Naive thymus-derived CD4-positive, alpha-beta T cell (primary cell): Measurements from ENCODE around the gene TGFBR2. TPM values are rescaled to one million over a fixed set of nuclear protein-coding genes. Genes with fewer than 3 reads are reported as not detected.

Experiments used
- ATAC-seq: fragments of 150-1000 bp; cut with Tn5 transposase; 2 replicates; pipeline ENCODE4 v1.10.0; 2021; ENCODE audit warnings: mild to moderate bottlenecking, moderate library complexity
- CTCF ChIA-PET: fragments of 350-600 bp; sonication (Branson Sonifier 250); formaldehyde crosslinking; loops from one replicate; lab custom pipeline; 2021; ENCODE audit warnings: antibody characterized with exemption; lab: Charles Lee
- POLR2A ChIA-PET: fragments of 350-600 bp; sonication (Branson Sonifier 250); formaldehyde crosslinking; loops from one replicate; lab custom pipeline; 2021; ENCODE audit warnings: antibody characterized with exemption, inconsistent platforms; lab: Charles Lee
- DNase-seq, 9 donors: peaks; one replicate each; pipeline versions ENCODE4 v3.0.0 to v3.0.0-alpha.2; 2020 to 2022; ENCODE audit warnings: mixed read lengths in 1 of 9
- H3K27ac ChIP-seq: one replicate; pipeline ENCODE4 v1.7.0; 2013; ENCODE audit warnings: mild to moderate bottlenecking, low read depth, low read length, moderate library complexity
- H3K27me3 ChIP-seq, 2 donors: one replicate each; pipeline ENCODE4 v1.7.0; 2013; ENCODE audit warnings: low read length in 2 of 2, mild to moderate bottlenecking in 2 of 2, moderate library complexity in 2 of 2; ENCODE audit not compliant: control insufficient read depth in 2 of 2, insufficient read depth in 2 of 2
- H3K36me3 ChIP-seq, 3 experiments: 1 replicate in 2 of 3; 2 replicates in 1 of 3; pipeline ENCODE4 v1.7.0; 2013; ENCODE audit warnings: low read length in 3 of 3, mild to moderate bottlenecking in 3 of 3, moderate library complexity in 1 of 3; ENCODE audit not compliant: insufficient read depth in 3 of 3, control insufficient read depth in 2 of 3
- H3K4me1 ChIP-seq, 2 donors: one replicate each; pipeline ENCODE4 v1.7.0; 2013; ENCODE audit warnings: low read length in 2 of 2, mild to moderate bottlenecking in 2 of 2, moderate library complexity in 1 of 2; ENCODE audit not compliant: control insufficient read depth in 2 of 2, insufficient read depth in 2 of 2
- H3K4me3 ChIP-seq: 2 replicates; pipeline ENCODE4 v1.7.0; 2013; ENCODE audit warnings: mild to moderate bottlenecking, low read length
- H3K9me3 ChIP-seq, 3 experiments: 1 replicate in 2 of 3; 2 replicates in 1 of 3; pipeline ENCODE4 v1.7.0; 2013; ENCODE audit warnings: low read length in 3 of 3; ENCODE audit not compliant: control insufficient read depth in 2 of 3
- H3K27ac Mint-ChIP-seq, 9 donors: one replicate each; pipeline ENCODE4 v1.8.0; 2020 to 2022; ENCODE audit warnings: mixed read lengths in 9 of 9, mild to moderate bottlenecking in 8 of 9, moderate library complexity in 5 of 9, inconsistent platforms in 2 of 9
- H3K27me3 Mint-ChIP-seq, 5 donors: one replicate each; pipeline ENCODE4 v1.8.0; 2021 to 2022; ENCODE audit warnings: mixed read lengths in 5 of 5, mild to moderate bottlenecking in 1 of 5
- H3K36me3 Mint-ChIP-seq, 5 donors: one replicate each; pipeline ENCODE4 v1.8.0; 2020 to 2022; ENCODE audit warnings: mixed read lengths in 5 of 5, mild to moderate bottlenecking in 3 of 5, inconsistent platforms in 1 of 5
- H3K4me1 Mint-ChIP-seq, 7 donors: one replicate each; pipeline ENCODE4 v1.8.0; 2020 to 2022; ENCODE audit warnings: mixed read lengths in 7 of 7, mild to moderate bottlenecking in 3 of 7, inconsistent platforms in 1 of 7
- H3K4me3 Mint-ChIP-seq, 10 donors: one replicate each; pipeline ENCODE4 v1.8.0; 2020 to 2022; ENCODE audit warnings: mild to moderate bottlenecking in 10 of 10, mixed read lengths in 10 of 10, moderate library complexity in 6 of 10, inconsistent platforms in 2 of 10
- H3K9me3 Mint-ChIP-seq, 11 donors: one replicate each; pipeline ENCODE4 v1.8.0; 2020 to 2022; ENCODE audit warnings: mixed read lengths in 11 of 11, mild to moderate bottlenecking in 4 of 11, inconsistent platforms in 1 of 11, moderate library complexity in 1 of 11
- intact Hi-C, 2 donors: fragments of 100-400 bp; cut with micrococcal nuclease; formaldehyde crosslinking; loops; one replicate each; pipeline ENCODE4 v1.15.1; 2023
- polyA plus RNA-seq, 2 donors: library from polyadenylated mRNA; unstranded; fragments of 300-500 nt; fragmentation: Illumina TruSeq; gene quantifications; one replicate each; pipeline ENCODE4 v1.2.3, GENCODE V29; 2021
- total RNA-seq, 6 experiments: library from RNA in 5 of 6; stranded (reverse) in 5 of 6; gene quantifications; 1 replicate in 5 of 6; 2 replicates in 1 of 6; pipeline ENCODE4 v1.2.3 and lab custom pipeline; 2021 to 2026

The TGFBR2 gene
- total and polyA plus RNA-seq, 7 experiments from 2014 or later = 63.0 to 263 (median 155) TPM

DNA sequence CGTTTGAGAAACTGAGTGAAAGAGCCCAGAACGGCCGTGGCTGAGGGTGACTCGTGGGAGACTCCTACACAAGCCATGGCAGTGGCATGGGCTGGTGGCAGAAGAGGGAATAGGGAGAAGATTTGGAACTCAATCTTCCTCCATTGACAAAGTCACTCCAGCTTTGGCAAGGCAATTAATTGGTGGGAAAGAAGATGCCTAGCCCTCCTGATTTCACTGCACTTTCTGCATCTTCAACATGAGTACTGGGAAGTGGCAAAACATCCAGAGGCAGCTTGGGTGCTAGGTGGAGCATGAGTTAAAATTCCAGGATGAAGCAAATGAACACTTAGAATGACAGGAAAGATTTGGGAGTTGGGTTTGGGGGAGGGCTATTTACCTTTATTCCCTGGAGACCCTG, 1.4 kb upstream of the TGFBR2 start:
- H3K4me3 ChIP-seq = peak overlapping the region; percentile 19
- POLR2A ChIA-PET = interaction anchor here (0.7 to 27.4 kb wide), 4 partner anchors 40 to 88 kb away, joined by 3 to 853 read pairs (median 24); no protein-coding TSS in a partner anchor
- CTCF ChIA-PET = interaction anchor here (0.6 to 1.3 kb wide), 4 partner anchors 12 to 88 kb away, joined by 3 to 5 read pairs (median 3); no protein-coding TSS in a partner anchor
- Mint-ChIP-seq H3K9me3 (peaks cover 0 to 2% (median 0%) of the 10 kb centered on the region in 11 donors), H3K36me3 (peaks cover 0 to 20% (median 13%) of the 10 kb centered on the region in 5 donors), H3K4me1 (peaks cover 40 to 64% (median 54%) of the 10 kb centered on the region in 7 donors), H3K4me3 (peak overlapping the region; percentile 84 to 100 (median 99)), H3K27ac (peak overlapping the region; percentile 91 to 100 (median 97)), H3K27me3 (no peaks in the 10 kb centered on the region)
- ATAC-seq (no peak), DNase-seq (no peak)
- intact Hi-C loops = loop anchor here in 1 of 2 donors (2.0 to 5.0 kb wide), 4 partner anchors 37 to 927 kb away; partner anchors contain the start of gene STT3B
- H3K27me3 ChIP-seq = no peaks in the 10 kb centered on the region
- H3K36me3 ChIP-seq = peaks cover 0 to 13% (median 0%) of the 10 kb centered on the region in 3 experiments
- H3K27ac ChIP-seq = peak overlapping the region; percentile 91
- no peaks in the 10 kb centered on the region for H3K9me3 ChIP-seq
- peaks cover 18 to 39% of the 10 kb centered on the region in 2 donors for H3K4me1 ChIP-seq

DNA sequence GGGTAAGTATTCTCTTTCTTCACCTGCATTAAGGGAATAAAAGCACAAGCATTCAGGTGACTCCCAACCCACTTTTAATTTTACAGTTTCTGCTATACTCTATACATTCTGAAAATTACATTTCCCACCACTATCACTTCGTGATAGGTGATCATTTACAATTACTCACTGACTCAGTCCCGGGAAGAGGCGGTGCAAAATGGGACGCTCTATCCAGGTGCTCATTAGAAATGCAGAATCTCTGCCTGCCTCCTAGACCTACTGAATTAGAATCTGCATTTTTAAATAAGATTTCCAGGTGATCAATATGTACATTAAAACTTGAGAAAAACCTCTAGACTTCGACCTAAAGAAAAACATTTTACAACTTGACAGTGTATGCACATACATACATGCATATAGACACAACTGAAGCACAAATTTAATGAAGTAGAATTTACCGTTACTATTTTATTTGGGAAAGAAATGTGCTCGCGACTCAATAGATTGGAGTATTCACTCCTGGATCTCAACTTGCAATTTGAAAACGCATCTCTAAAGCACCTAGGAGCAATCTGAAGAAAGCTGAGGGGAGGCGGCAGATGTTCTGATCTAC, 598 bp upstream of the TGFBR2 start:
- H3K27me3 ChIP-seq = no peaks in the 10 kb centered on the region
- ChIA-PET POLR2A (interaction anchor here (0.6 to 27.4 kb wide), 17 partner anchors 13 to 927 kb away, joined by 3 to 853 read pairs (median 4); partner anchors contain the start of gene STT3B), CTCF (interaction anchor here (0.6 to 4.1 kb wide), 6 partner anchors 23 to 395 kb away, joined by 3 to 20 read pairs (median 5); no protein-coding TSS in a partner anchor)
- H3K4me1 ChIP-seq = peaks cover 25 to 39% of the 10 kb centered on the region in 2 donors
- peak overlapping the region; percentile 91 for H3K27ac ChIP-seq
- peaks cover 0 to 13% (median 0%) of the 10 kb centered on the region in 3 experiments for H3K36me3 ChIP-seq
- intact Hi-C loops = loop anchor here (1.0 to 5.0 kb wide), 12 partner anchors 8 to 926 kb away; partner anchors contain the start of gene STT3B (in 1 of the 2)
- no peaks in the 10 kb centered on the region for H3K9me3 ChIP-seq
- H3K4me3 ChIP-seq = peak overlapping the region; percentile 76
- Mint-ChIP-seq H3K9me3 (peaks cover 0 to 2% (median 0%) of the 10 kb centered on the region in 11 donors), H3K4me1 (peaks cover 40 to 66% (median 57%) of the 10 kb centered on the region in 7 donors), H3K36me3 (peaks cover 0 to 25% (median 13%) of the 10 kb centered on the region in 5 donors), H3K27ac (peak overlapping the region; percentile 91 to 100 (median 97)), H3K27me3 (no peaks in the 10 kb centered on the region), H3K4me3 (peak overlapping the region; percentile 84 to 100 (median 99))
- ATAC-seq (no peak), DNase-seq (no peak)

DNA sequence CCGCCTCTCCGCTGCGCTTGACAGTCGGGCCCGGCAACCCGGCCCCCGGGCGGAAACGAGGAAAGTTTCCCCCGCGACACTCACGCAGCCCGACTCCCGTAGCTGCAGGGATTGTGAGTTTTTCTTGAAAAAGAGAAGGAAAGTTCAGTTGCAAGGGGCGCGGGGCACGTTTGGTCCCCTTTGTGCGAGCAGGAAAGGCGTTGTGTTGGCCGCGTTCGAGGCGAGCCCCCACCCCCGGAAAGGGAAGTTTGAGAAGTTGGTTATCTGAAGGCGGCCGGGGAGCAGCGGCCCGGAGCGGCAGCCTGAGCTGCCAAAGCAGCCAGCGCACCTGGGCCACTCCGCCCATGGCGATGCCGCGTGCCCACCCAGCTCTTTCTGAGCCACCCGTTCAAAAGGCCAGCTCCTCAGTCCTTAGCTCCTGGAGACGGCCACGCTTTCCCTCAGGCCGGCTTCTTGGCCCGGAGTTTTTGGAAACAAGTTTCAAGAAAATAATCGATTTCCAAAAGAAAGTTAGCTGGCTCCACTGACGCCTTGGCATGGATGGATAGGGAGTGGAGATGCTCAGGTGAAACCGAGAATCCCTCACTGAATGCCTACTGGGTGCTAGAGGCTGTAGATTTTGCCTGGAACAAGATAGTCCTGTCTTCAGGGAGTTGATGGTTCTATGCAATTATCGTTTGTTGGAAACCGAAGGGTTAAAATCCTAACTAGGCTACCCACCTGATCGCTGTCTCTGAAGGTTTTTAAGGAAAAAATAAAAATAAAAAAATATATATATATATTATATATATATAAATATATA, 832 bp downstream of the TGFBR2 start:
- peaks cover 0 to 13% (median 0%) of the 10 kb centered on the region in 3 experiments for H3K36me3 ChIP-seq
- Mint-ChIP-seq H3K27ac (peak overlapping the region; percentile 93 to 99 (median 97)), H3K4me3 (peak overlapping the region; percentile 88 to 100 (median 96)), H3K27me3 (no peaks in the 10 kb centered on the region), H3K9me3 (peaks cover 0 to 2% (median 0%) of the 10 kb centered on the region in 11 donors), H3K36me3 (peaks cover 0 to 21% (median 14%) of the 10 kb centered on the region in 5 donors), H3K4me1 (peaks cover 50 to 68% (median 55%) of the 10 kb centered on the region in 7 donors)
- CTCF ChIA-PET = interaction anchor here (0.6 to 4.1 kb wide), 9 partner anchors 9 to 86 kb away, joined by 3 to 20 read pairs (median 4); no protein-coding TSS in a partner anchor
- peak overlapping the region; percentile 91 for H3K27ac ChIP-seq
- H3K9me3 ChIP-seq = no peaks in the 10 kb centered on the region
- H3K4me1 ChIP-seq = peaks cover 40 to 44% of the 10 kb centered on the region in 2 donors
- POLR2A ChIA-PET = interaction anchor here (0.6 to 27.4 kb wide), 16 partner anchors 12 to 925 kb away, joined by 3 to 853 read pairs (median 6); partner anchors contain the start of gene STT3B
- peak overlapping the region; percentile 76 for H3K4me3 ChIP-seq
- peak; percentile 51 to 74 (median 68) for DNase-seq
- intact Hi-C loops = loop anchor here (1.0 to 5.0 kb wide), 10 partner anchors 22 to 925 kb away; partner anchors contain the start of gene STT3B (in 1 of the 2)
- H3K27me3 ChIP-seq = no peaks in the 10 kb centered on the region
- peak; percentile 47 for ATAC-seq

DNA sequence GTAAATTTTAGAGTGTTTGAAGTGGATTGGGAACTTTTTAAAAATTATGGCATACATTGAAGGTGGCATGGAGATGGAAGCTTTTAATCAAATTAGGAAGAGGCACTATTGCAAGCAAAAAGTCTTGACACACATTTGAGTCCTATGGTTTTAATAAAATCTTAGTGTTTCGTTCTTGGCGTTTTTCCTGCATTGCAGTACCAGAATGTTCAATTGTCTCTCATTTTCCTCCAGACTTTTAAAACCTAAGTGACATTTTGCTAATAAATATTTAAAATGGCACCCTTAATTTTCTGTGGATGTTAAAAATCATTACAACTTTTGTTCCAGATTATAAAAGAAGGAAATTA, 2.2 kb downstream of the TGFBR2 start:
- intact Hi-C loops = loop anchor here (1.0 to 5.0 kb wide), 4 partner anchors 9 to 924 kb away; partner anchors contain the start of gene STT3B (in 1 of the 2)
- POLR2A ChIA-PET = interaction anchor here (0.6 to 27.4 kb wide), 11 partner anchors 9 to 295 kb away, joined by 3 to 853 read pairs (median 4); no protein-coding TSS in a partner anchor
- peak overlapping the region; percentile 92 for H3K4me3 ChIP-seq

DNA sequence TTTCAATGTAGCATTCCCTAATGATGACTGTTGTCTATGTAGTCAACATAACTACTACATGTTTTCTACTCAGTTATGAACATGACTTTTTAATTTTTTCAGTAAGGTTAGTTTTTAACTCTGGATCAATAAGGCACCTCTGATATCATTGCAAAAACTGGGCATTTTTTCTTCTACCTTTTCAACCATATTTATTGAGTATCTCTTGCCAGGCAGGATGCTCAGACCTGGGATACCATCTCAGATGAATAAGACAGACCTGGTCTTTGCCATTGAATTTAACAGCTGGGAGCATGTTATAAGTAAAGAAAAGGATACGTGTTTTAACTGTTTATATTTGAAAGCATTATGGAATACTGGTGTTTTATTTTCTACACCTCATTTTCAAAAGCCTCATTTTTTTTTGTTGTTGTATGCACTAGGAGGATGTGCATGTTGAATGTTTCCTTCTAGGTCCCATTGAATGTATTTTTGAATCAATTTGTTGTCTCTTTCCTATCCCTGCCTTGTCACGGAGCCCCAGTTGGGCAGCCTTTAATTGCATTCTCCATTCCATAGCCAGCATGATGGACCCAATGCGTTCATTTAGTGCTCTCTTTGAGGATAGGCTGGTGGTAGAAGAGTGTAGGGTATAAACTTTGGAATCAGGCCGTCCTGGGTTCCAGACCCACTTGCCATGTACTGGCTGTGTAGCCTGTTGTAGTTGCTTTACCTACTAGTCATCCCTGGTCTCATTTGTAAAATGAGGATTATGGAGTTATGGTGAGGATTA, 3.7 kb downstream of the TGFBR2 start:
- peak overlapping the region; percentile 88 to 100 (median 95) for H3K4me3 Mint-ChIP-seq
- Histone ChIP-seq H3K36me3 (peaks cover 0 to 13% (median 0%) of the 10 kb centered on the region in 3 experiments), H3K4me3 (peak overlapping the region; percentile 92), H3K27ac (peak overlapping the region; percentile 79), H3K4me1 (peaks cover 35 to 62% of the 10 kb centered on the region in 2 donors), H3K9me3 (no peaks in the 10 kb centered on the region), H3K27me3 (no peaks in the 10 kb centered on the region)
- intact Hi-C loops = loop anchor here (1.0 to 10.0 kb wide), 11 partner anchors 7 to 1825 kb away; partner anchors contain the start of gene STT3B (in 1 of the 2)
- peaks cover 54 to 71% (median 61%) of the 10 kb centered on the region in 7 donors for H3K4me1 Mint-ChIP-seq
- H3K27ac Mint-ChIP-seq = peak overlapping the region; percentile 87 to 99 (median 95)
- ChIA-PET CTCF (interaction anchor here (0.7 to 1.8 kb wide), 5 partner anchors 9 to 291 kb away, joined by 3 to 9 read pairs (median 3); no protein-coding TSS in a partner anchor), POLR2A (interaction anchor here (1.0 to 27.4 kb wide), 9 partner anchors 9 to 257 kb away, joined by 3 to 853 read pairs (median 7); no protein-coding TSS in a partner anchor)
- H3K9me3 Mint-ChIP-seq = peaks cover 0 to 2% (median 0%) of the 10 kb centered on the region in 11 donors
- DNase-seq = no peak
- ATAC-seq = no peak
- H3K36me3 Mint-ChIP-seq = peaks cover 4 to 32% (median 20%) of the 10 kb centered on the region in 5 donors
- H3K27me3 Mint-ChIP-seq = no peaks in the 10 kb centered on the region

More for the DNA sequence above, 2.2 kb downstream of the TGFBR2 start:
- H3K36me3 ChIP-seq = peaks cover 0 to 13% (median 0%) of the 10 kb centered on the region in 3 experiments
- Mint-ChIP-seq H3K4me1 (peaks cover 53 to 70% (median 63%) of the 10 kb centered on the region in 7 donors), H3K27ac (peak overlapping the region; percentile 90 to 99 (median 95)), H3K27me3 (no peaks in the 10 kb centered on the region), H3K9me3 (peaks cover 0 to 2% (median 0%) of the 10 kb centered on the region in 11 donors), H3K4me3 (peak overlapping the region; percentile 88 to 100 (median 95)), H3K36me3 (peaks cover 4 to 30% (median 20%) of the 10 kb centered on the region in 5 donors)
- H3K27me3 ChIP-seq = no peaks in the 10 kb centered on the region
- DNase-seq (no peak), ATAC-seq (no peak)
- peaks cover 42 to 53% of the 10 kb centered on the region in 2 donors for H3K4me1 ChIP-seq
- H3K27ac ChIP-seq = peak overlapping the region; percentile 79
- CTCF ChIA-PET = interaction anchor here (0.6 to 4.1 kb wide), 5 partner anchors 20 to 84 kb away, joined by 3 to 20 read pairs (median 3); no protein-coding TSS in a partner anchor
- H3K9me3 ChIP-seq = no peaks in the 10 kb centered on the region
